ENCODE results near the gene PAX5. TPM values are rescaled to one million over a fixed set of nuclear protein-coding genes. Genes with fewer than 3 reads are reported as not detected.

PAX5 gene
- total and polyA plus RNA-seq, 3 donors from 2014 or later: 0.79 to 1.9 (median 1.3) TPM

GRCh38 chr9:37002036-37002412, 32.0 kb downstream of the PAX5 start:
- Histone ChIP-seq H3K27ac (no peak overlapping the region), H3K4me3 (no peak overlapping the region), H3K36me3 (ENCODE audit: low read depth, missing control alignments) (no peaks in the 10 kb centered on the region), H3K9me3 (no peaks in the 10 kb centered on the region), H3K27me3 (no peaks in the 10 kb centered on the region), H3K4me1 (peaks cover 6% of the 10 kb centered on the region)
- DNase-seq: no peak
- WGBS, 2 donors: 31 to 42% methylated on average over 11 of the region's 11 CpGs
- no peak for TF ChIP-seq CTCF (IDR thresholded peaks at IDR 0.05)
- TF ChIP-seq POLR2A (IDR thresholded peaks at IDR 0.05): no peak
- intact Hi-C loops (cut with DNase I; ENCODE audit: low total_unique reads): no loop called here

GRCh38 chr9:37001459-37001858, 32.6 kb downstream of the PAX5 start:
- 71 to 78% methylated on average over 6 to 9 of the region's 9 CpGs for WGBS, 2 donors
- H3K36me3 ChIP-seq (ENCODE audit: low read depth, missing control alignments): no peaks in the 10 kb centered on the region
- DNase-seq: no peak
- TF ChIP-seq CTCF (IDR thresholded peaks at IDR 0.05) (no peak), POLR2A (IDR thresholded peaks at IDR 0.05) (no peak)
- H3K4me3 ChIP-seq: no peak overlapping the region
- H3K4me1 ChIP-seq: peaks cover 6% of the 10 kb centered on the region
- no peak overlapping the region for H3K27ac ChIP-seq
- no peaks in the 10 kb centered on the region for H3K9me3 ChIP-seq
- H3K27me3 ChIP-seq: no peaks in the 10 kb centered on the region
- intact Hi-C loops (cut with DNase I; ENCODE audit: low total_unique reads): no loop called here

- no peaks in the 10 kb centered on the region for H3K27me3 ChIP-seq
- no peaks in the 10 kb centered on the region for H3K9me3 ChIP-seq
- H3K4me1 ChIP-seq: peaks cover 6% of the 10 kb centered on the region
- H3K27ac ChIP-seq: no peak overlapping the region
- H3K36me3 ChIP-seq (ENCODE audit: low read depth, missing control alignments): no peaks in the 10 kb centered on the region
- WGBS, 2 donors: 69 to 76% methylated on average over 7 to 8 of the region's 8 CpGs
- intact Hi-C loops (cut with DNase I; ENCODE audit: low total_unique reads): no loop called here
- no peak overlapping the region for H3K4me3 ChIP-seq
- no peak for DNase-seq
- TF ChIP-seq CTCF (IDR thresholded peaks at IDR 0.05) (no peak), POLR2A (IDR thresholded peaks at IDR 0.05) (no peak)
These were observed 34.2 kb downstream of the PAX5 start for GRCh38 chr9:36999728-37000333.

- H3K4me1 ChIP-seq: peaks cover 1% of the 10 kb centered on the region
- no peaks in the 10 kb centered on the region for H3K9me3 ChIP-seq
- no peak overlapping the region for H3K4me3 ChIP-seq
- WGBS, 2 donors: 81 to 83% methylated on average over 3 to 12 of the region's 12 CpGs
- H3K36me3 ChIP-seq (ENCODE audit: low read depth, missing control alignments): no peaks in the 10 kb centered on the region
- intact Hi-C loops (cut with DNase I; ENCODE audit: low total_unique reads): no loop called here
- TF ChIP-seq POLR2A (IDR thresholded peaks at IDR 0.05): no peak
- TF ChIP-seq CTCF (IDR thresholded peaks at IDR 0.05): no peak
- H3K27ac ChIP-seq: no peak overlapping the region
- DNase-seq: no peak
- H3K27me3 ChIP-seq: no peaks in the 10 kb centered on the region
These were observed 36.7 kb downstream of the PAX5 start for GRCh38 chr9:36997414-36997813.

- Histone ChIP-seq H3K27ac (no peak overlapping the region), H3K4me3 (no peak overlapping the region), H3K4me1 (no peaks in the 10 kb centered on the region), H3K27me3 (no peaks in the 10 kb centered on the region), H3K36me3 (ENCODE audit: low read depth, missing control alignments) (no peaks in the 10 kb centered on the region), H3K9me3 (no peaks in the 10 kb centered on the region)
- intact Hi-C loops (cut with DNase I; ENCODE audit: low total_unique reads): no loop called here
- DNase-seq: no peak
- TF ChIP-seq CTCF (IDR thresholded peaks at IDR 0.05) (no peak), POLR2A (IDR thresholded peaks at IDR 0.05) (no peak)
- 57 to 82% methylated on average over 5 of the region's 5 CpGs for WGBS, 2 donors
These were observed 37.4 kb downstream of the PAX5 start for GRCh38 chr9:36996706-36997086.
